ENCODE measurements around the gene BTBD2.
A peak's percentile ranks its signal among the peaks of the same experiment; 100 is the strongest.
"Not testable (repeated sequence)": the region's sequence is repeated elsewhere in the genome, so short reads cannot be mapped to it uniquely, and the experiment has no call there.

BTBD2 gene

GRCh38 chr19:2012941-2013682 lies 2.4 kb downstream of the BTBD2 start:
- DNase-seq = no peak

GRCh38 chr19:2011169-2011568 lies 4.3 kb downstream of the BTBD2 start:
- no peak for DNase-seq

- no peak for DNase-seq
Measured at GRCh38 chr19:2010135-2010668, 5.3 kb downstream of the BTBD2 start.

GRCh38 chr19:2003874-2004273 lies 11.6 kb downstream of the BTBD2 start:
- DNase-seq = no peak

- DNase-seq = no peak
Measured at GRCh38 chr19:1999856-2000515, 15.5 kb downstream of the BTBD2 start.

- DNase-seq = no peak
Measured at GRCh38 chr19:1998712-1999708, 16.5 kb downstream of the BTBD2 start.

- DNase-seq = no peak
Measured at GRCh38 chr19:1997353-1998233, 17.9 kb downstream of the BTBD2 start.

GRCh38 chr19:1992759-1993260 lies 22.7 kb downstream of the BTBD2 start:
- DNase-seq = peak; percentile 23

GRCh38 chr19:1991018-1991913 lies 24.2 kb downstream of the BTBD2 start:
- no peak for DNase-seq

GRCh38 chr19:1990230-1991017 lies 25.1 kb downstream of the BTBD2 start:
- no peak for DNase-seq

GRCh38 chr19:1989513-1990229 lies 25.8 kb downstream of the BTBD2 start:
- no peak for DNase-seq

GRCh38 chr19:1988464-1988863 lies 27.1 kb downstream of the BTBD2 start:
- DNase-seq = not testable (repeated sequence)

GRCh38 chr19:1987197-1988187 lies 28.0 kb downstream of the BTBD2 start:
- DNase-seq = no peak

- DNase-seq = no peak
Measured at GRCh38 chr19:1986357-1987162, 29.0 kb downstream of the BTBD2 start.

GRCh38 chr19:1985588-1986356 lies 29.7 kb downstream of the BTBD2 start:
- DNase-seq = no peak

- DNase-seq = no peak
Measured at GRCh38 chr19:1984357-1984756, 31.2 kb downstream of the BTBD2 start.
